Upper lobe of right lung (tissue), 1 donor: ENCODE data around the gene ITIH3. TPM values are rescaled to one million over a fixed set of nuclear protein-coding genes. Genes with fewer than 3 reads are reported as not detected.

ENCODE experiments used
- ATAC-seq: fragments of 200-7000 bp; cut with Tn5 transposase; one replicate; pipeline ENCODE4 v1.9.1; 2020; ENCODE audit warnings: mild to moderate bottlenecking, moderate library complexity
- DNase-seq: peaks from one replicate; pipeline ENCODE4 v3.0.0-alpha.2; 2020
- H3K27ac ChIP-seq: fragments of 200-600 bp; one replicate; pipeline ENCODE4 v1.8.0; 2022
- H3K27me3 ChIP-seq: fragments of 200-600 bp; one replicate; pipeline ENCODE4 v1.8.0; 2022; ENCODE audit warnings: mild to moderate bottlenecking
- H3K36me3 ChIP-seq: fragments of 200-600 bp; one replicate; pipeline ENCODE4 v1.8.0; 2022
- H3K4me1 ChIP-seq: fragments of 200-600 bp; one replicate; pipeline ENCODE4 v1.8.0; 2022
- H3K4me3 ChIP-seq: fragments of 200-600 bp; one replicate; pipeline ENCODE4 v1.8.0; 2022; ENCODE audit warnings: mild to moderate bottlenecking
- H3K9me3 ChIP-seq: fragments of 200-600 bp; one replicate; pipeline ENCODE4 v1.8.0; 2022
- intact Hi-C: fragments of 100-400 bp; cut with DNase I; formaldehyde crosslinking; loops from one replicate; pipeline ENCODE4 v1.11.0; 2022
- total RNA-seq: library from RNA; stranded (reverse); fragmentation: NEBNext Ultra II Directional; extraction: Animal tissue kit (Norgen Biotek cat#: 25700); gene quantifications from one replicate; pipeline ENCODE4 v1.2.1, GENCODE V29; 2021
- TF ChIP-seq, protein P1 (sequence below): fragments of 200-600 bp; IDR thresholded peaks from one replicate; pipeline ENCODE4 v1.8.0; 2022; ENCODE audit warnings: antibody characterized with exemption
- donor health status: DM: no; HTN: yes; CAD: no; lungs with severe emphysema.

The ITIH3 gene
- total RNA-seq, 1 donor from 2014 or later: 9.5 TPM

- peaks cover 25% of the 10 kb centered on the region for H3K36me3 ChIP-seq
- ATAC-seq: no peak
- H3K27ac ChIP-seq: peak overlapping the region; percentile 82
Measured at GRCh38 chr3:52769786-52770455, 24.7 kb upstream of the ITIH3 start.

DNA sequence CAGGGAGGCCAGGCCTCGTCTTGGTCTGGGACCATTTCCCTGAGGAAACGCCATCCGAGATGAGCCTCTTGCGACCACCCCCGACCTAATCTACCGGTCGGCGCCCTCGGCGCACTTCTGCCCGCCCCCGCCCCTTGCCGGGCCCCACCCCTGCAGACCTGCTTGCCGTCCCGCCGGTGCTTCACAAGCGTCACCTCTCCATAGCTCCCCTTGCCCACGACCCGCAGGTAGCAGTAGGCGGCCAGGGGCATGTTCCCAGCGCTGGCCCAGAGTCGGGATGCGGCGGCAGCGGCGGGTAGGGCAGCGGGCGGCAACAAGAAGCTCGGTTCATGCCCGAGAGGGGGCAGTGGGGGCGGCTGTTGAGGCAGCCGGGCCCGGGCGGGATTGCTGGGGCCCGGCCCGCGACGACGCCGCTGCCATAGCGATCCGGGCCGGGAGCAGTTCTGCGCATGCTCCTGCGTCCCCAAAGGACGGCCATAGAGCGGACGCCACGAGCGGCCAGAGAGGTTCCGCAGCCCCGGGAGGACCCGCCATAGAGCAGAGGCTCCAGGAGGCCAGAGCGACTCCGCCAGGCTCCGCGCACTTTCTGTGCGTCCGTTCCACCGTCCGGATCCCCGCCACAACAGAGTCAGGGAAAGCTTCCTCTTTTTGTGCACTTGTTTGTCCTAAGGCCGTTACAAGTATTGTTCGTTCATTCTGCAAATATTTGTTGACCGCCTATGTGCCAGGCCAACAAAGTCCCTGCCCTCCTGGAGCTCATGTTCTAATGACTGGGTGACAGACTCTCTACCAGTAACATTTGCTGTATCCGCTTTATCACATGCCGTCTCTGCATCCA, 23.9 kb upstream of the ITIH3 start, which contains the start of gene NEK4:
Gene NEK4, minus strand, starts transcription at position 445 of the 838 bp plus-strand sequence. Its CDS starts 194 bp downstream, at position 251.
- peak; percentile 97 for DNase-seq
- TF ChIP-seq, protein P1, sequence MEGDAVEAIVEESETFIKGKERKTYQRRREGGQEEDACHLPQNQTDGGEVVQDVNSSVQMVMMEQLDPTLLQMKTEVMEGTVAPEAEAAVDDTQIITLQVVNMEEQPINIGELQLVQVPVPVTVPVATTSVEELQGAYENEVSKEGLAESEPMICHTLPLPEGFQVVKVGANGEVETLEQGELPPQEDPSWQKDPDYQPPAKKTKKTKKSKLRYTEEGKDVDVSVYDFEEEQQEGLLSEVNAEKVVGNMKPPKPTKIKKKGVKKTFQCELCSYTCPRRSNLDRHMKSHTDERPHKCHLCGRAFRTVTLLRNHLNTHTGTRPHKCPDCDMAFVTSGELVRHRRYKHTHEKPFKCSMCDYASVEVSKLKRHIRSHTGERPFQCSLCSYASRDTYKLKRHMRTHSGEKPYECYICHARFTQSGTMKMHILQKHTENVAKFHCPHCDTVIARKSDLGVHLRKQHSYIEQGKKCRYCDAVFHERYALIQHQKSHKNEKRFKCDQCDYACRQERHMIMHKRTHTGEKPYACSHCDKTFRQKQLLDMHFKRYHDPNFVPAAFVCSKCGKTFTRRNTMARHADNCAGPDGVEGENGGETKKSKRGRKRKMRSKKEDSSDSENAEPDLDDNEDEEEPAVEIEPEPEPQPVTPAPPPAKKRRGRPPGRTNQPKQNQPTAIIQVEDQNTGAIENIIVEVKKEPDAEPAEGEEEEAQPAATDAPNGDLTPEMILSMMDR: no peak

More at GRCh38 chr3:52769786-52770455, 24.7 kb upstream of the ITIH3 start:
- TF ChIP-seq, protein P1: no peak
- no peaks in the 10 kb centered on the region for H3K27me3 ChIP-seq
- H3K4me1 ChIP-seq: peaks cover 14% of the 10 kb centered on the region
- DNase-seq: peak; percentile 22
- intact Hi-C loops: no loop called here
- peak overlapping the region; percentile 87 for H3K4me3 ChIP-seq
- no peaks in the 10 kb centered on the region for H3K9me3 ChIP-seq

DNA sequence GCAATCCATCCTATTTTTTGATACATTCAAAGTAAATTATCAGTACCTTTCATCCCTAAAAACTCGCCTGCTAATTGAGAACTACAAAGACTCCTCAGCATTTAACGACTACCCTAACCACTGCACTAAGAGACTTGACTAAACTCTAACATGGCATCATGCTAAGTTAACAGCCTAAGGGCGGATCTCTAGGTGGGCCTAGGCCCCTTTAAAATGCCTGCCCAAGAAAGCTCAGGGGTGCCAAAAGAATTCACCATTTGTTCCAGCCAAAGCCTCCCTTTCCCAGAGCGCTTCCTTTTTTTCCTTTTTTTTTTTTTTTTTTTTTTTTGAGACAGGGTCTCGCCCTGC, 23.3 kb upstream of the ITIH3 start:
- TF ChIP-seq, protein P1: no peak
- DNase-seq (no peak), ATAC-seq (no peak)
- peak overlapping the region; percentile 82 for H3K27ac ChIP-seq
- H3K4me3 ChIP-seq: peak overlapping the region; percentile 87
- intact Hi-C loops: no loop called here
- H3K9me3 ChIP-seq: no peaks in the 10 kb centered on the region
- peaks cover 14% of the 10 kb centered on the region for H3K4me1 ChIP-seq
- no peaks in the 10 kb centered on the region for H3K27me3 ChIP-seq
- peaks cover 11% of the 10 kb centered on the region for H3K36me3 ChIP-seq

More for the DNA sequence above, 23.9 kb upstream of the ITIH3 start, which contains the start of gene NEK4:
- H3K9me3 ChIP-seq: no peaks in the 10 kb centered on the region
- peak within 1 kb of the TSS; percentile 82 for H3K27ac ChIP-seq
- intact Hi-C loops: no loop called here
- peak; percentile 99 for ATAC-seq
- H3K4me1 ChIP-seq: peaks cover 14% of the 10 kb centered on the region
- no peaks in the 10 kb centered on the region for H3K27me3 ChIP-seq
- H3K36me3 ChIP-seq: peaks cover 17% of the 10 kb centered on the region
- peak within 1 kb of the TSS; percentile 87 for H3K4me3 ChIP-seq

DNA sequence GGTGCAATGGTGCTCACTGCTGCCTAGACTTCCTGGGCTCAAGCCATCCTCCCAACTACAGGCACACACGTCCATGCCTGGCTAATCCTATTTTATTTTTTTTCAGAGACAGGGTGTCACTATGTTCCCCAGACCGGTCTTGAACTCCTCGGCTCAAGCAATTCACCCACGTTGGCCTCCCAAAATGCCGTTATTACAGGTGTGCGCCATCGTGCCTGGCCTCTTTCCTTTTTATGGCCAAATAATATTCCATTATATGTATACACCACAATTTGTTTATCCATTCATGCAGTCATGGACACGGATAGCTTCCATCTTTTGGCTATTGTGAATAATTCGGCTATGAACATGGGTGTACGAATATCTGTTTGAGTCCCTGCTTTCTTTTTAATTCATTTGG, 22.9 kb upstream of the ITIH3 start:
- Histone ChIP-seq H3K4me3 (peak overlapping the region; percentile 87), H3K36me3 (peaks cover 7% of the 10 kb centered on the region), H3K27me3 (no peaks in the 10 kb centered on the region), H3K4me1 (peaks cover 14% of the 10 kb centered on the region), H3K9me3 (no peaks in the 10 kb centered on the region), H3K27ac (peak overlapping the region; percentile 82)
- intact Hi-C loops: no loop called here
- TF ChIP-seq, protein P1: no peak
- ATAC-seq (no peak), DNase-seq (peak; percentile 3)

DNA sequence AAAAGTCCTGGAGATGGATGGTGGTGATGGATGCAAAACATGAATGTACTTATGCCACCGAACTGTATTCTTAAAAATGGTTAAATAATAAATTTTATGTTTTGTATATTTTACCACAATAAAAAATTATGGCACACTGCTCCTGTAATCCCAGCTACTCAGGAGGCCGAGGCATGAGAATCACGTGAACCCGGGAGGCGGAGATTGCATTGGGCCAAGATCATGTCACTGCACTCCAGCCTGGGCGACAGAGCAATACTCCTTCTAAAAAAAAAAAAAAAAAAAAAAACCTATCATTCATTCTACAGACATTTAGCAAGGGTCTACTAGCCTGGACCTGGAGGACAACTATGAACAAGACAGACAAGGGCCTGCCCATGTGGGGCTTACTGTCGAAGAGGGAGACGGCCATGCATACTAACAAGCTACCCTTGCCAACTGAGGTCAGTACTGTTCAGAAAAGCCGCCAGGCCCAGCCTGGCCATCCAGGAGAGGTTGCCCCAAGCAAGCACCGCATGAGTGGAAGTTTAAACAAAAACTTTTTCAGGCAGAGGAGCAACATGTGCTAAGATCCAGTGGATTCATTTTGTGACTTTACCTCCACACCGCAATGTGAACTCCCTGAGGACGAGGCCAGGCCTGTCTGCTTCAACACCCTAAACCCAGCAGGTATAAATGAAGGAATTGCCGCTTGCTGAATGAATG, 21.1 kb upstream of the ITIH3 start:
- Histone ChIP-seq H3K9me3 (no peaks in the 10 kb centered on the region), H3K36me3 (no peaks in the 10 kb centered on the region), H3K27me3 (no peaks in the 10 kb centered on the region), H3K4me1 (peaks cover 14% of the 10 kb centered on the region), H3K4me3 (no peak overlapping the region), H3K27ac (no peak overlapping the region)
- intact Hi-C loops: no loop called here
- peak; percentile 37 for DNase-seq
- TF ChIP-seq, protein P1: no peak
- no peak for ATAC-seq
